ENCODE results near the gene MAP2K1.

MAP2K1 gene

DNA sequence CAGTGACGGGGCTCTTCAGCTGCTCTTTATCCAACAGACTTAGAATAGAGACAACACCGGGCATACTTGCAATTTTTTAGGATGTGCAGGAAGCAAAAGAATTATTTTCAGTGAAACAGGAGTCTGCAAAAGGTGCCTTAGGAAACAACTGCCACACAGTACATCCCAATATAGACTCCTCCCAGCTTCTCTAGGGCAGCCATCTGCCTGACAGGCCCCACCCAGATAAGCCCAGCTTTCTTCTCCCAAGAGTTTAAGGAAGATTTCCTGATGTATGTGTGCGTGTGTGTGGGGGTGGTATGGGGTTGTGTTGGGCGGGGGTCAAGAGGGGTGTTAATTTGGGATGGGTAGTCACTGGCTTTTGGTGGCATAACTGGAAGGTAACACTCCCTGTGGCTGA lies 21.5 kb downstream of the MAP2K1 start:
- 94 to 100% methylated on average over 2 of the region's 4 CpGs for WGBS, 2 experiments (ENCODE audit: insufficient coverage in 2 of 2)
- H3K36me3 ChIP-seq (ENCODE audit: control insufficient read depth, insufficient read depth, low read length) = no peaks in the 10 kb centered on the region
- H3K27ac ChIP-seq (ENCODE audit: low read depth, low read length, severe bottlenecking) = no peak overlapping the region
- H3K4me1 ChIP-seq (ENCODE audit: control insufficient read depth, insufficient read depth, low read length, poor library complexity, severe bottlenecking) = peaks cover 41% of the 10 kb centered on the region
- no peak overlapping the region for H3K4me3 ChIP-seq (ENCODE audit: extremely low read depth, insufficient read depth, low read length, poor library complexity, severe bottlenecking)
- peaks cover 2% of the 10 kb centered on the region for H3K9me3 ChIP-seq (ENCODE audit: control insufficient read depth, low read length)

DNA sequence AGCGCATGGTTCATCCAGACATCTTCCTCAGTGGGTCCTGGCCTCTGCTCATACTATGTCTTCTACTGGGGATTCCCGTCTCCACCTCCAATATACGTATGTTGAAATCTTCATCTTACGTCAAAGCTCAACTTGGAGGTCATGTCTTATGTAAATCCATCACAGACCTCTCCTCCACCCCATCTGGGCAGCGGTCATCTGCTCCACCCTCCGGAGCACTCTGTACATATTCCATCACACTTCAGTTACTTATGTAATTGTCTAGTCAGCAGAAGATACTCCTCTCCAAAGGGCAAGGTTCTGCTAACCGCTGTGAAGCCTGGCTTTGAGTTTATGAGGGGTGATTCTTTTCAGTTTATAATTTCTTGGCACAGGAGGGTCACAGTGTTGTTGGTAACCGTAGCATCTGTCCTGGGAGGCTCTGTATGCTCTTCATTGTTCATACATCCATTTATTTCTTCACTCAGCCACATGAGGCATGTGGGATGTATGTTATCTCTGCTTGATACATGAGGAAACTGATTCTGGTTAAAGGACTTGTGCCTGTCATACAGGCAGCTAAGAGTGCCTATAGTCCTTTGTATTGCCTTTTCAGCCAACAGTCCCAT lies 22.1 kb downstream of the MAP2K1 start:
- WGBS, 2 experiments (ENCODE audit: insufficient coverage in 2 of 2) = 94 to 97% methylated on average over 6 of the region's 8 CpGs
- no peak overlapping the region for H3K4me3 ChIP-seq (ENCODE audit: extremely low read depth, insufficient read depth, low read length, poor library complexity, severe bottlenecking)

DNA sequence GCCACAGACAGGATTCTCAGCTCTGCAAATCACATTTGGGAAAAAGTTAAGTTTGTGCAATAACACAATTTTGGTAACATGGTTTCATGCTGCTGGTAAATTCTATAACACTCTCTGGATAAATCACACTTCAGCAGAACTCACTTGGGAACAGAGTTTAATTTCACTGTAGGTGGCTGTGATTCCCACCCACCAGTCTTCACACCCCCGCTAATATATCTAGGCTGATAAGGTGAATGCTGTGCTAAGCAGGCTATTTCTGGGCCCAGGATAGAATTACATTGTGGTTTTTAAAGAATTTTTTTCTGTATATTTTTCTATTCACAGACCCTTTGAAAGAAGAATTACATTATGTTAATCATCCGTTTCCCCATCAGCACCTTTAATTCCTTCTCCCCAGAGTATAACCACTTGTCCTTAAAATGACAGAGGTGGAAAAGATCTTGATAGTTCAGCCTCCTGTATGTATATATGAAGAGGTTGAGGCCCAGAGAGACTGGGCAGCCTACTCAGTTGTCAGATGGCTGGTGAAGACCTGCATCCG lies 22.9 kb downstream of the MAP2K1 start:
- peaks cover 15% of the 10 kb centered on the region for H3K9me3 ChIP-seq (ENCODE audit: control insufficient read depth, low read length)
- H3K36me3 ChIP-seq (ENCODE audit: control insufficient read depth, insufficient read depth, low read length) = peaks cover 8% of the 10 kb centered on the region
- 67 to 83% methylated on average over 1 of the region's 3 CpGs for WGBS, 2 experiments (ENCODE audit: insufficient coverage in 2 of 2)
- peaks cover 31% of the 10 kb centered on the region for H3K4me1 ChIP-seq (ENCODE audit: control insufficient read depth, insufficient read depth, low read length, poor library complexity, severe bottlenecking)
- no peak overlapping the region for H3K4me3 ChIP-seq (ENCODE audit: extremely low read depth, insufficient read depth, low read length, poor library complexity, severe bottlenecking)
- no peak overlapping the region for H3K27ac ChIP-seq (ENCODE audit: low read depth, low read length, severe bottlenecking)

More for the DNA sequence above, 22.1 kb downstream of the MAP2K1 start:
- H3K36me3 ChIP-seq (ENCODE audit: control insufficient read depth, insufficient read depth, low read length) = peaks cover under 1% of the 10 kb centered on the region
- peaks cover 36% of the 10 kb centered on the region for H3K4me1 ChIP-seq (ENCODE audit: control insufficient read depth, insufficient read depth, low read length, poor library complexity, severe bottlenecking)
- H3K9me3 ChIP-seq (ENCODE audit: control insufficient read depth, low read length) = peaks cover 6% of the 10 kb centered on the region
- H3K27ac ChIP-seq (ENCODE audit: low read depth, low read length, severe bottlenecking) = no peak overlapping the region

DNA sequence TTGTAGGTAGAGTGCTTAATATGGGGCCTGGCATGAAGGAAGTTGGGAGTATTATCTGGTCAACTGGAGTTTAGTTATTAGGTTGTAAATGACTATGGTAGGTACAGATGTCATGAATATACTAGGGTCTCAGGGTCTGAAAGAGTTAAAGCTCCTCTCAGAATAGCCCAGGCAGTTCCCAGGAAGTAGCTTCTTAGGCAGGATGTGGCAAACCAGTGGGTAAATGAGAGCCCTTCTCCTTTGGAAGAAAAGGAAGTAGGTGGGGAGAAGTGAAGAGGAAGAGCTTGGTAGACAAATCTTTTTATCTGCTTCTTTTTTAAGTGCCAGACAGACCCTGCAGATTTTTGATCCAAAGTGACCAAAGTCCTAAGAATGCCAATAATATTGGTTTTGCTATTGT lies 24.5 kb downstream of the MAP2K1 start:
- peaks cover 28% of the 10 kb centered on the region for H3K4me1 ChIP-seq (ENCODE audit: control insufficient read depth, insufficient read depth, low read length, poor library complexity, severe bottlenecking)
- H3K9me3 ChIP-seq (ENCODE audit: control insufficient read depth, low read length) = peaks cover 19% of the 10 kb centered on the region
- no peak overlapping the region for H3K4me3 ChIP-seq (ENCODE audit: extremely low read depth, insufficient read depth, low read length, poor library complexity, severe bottlenecking)
- no peak overlapping the region for H3K27ac ChIP-seq (ENCODE audit: low read depth, low read length, severe bottlenecking)
- peaks cover 8% of the 10 kb centered on the region for H3K36me3 ChIP-seq (ENCODE audit: control insufficient read depth, insufficient read depth, low read length)

DNA sequence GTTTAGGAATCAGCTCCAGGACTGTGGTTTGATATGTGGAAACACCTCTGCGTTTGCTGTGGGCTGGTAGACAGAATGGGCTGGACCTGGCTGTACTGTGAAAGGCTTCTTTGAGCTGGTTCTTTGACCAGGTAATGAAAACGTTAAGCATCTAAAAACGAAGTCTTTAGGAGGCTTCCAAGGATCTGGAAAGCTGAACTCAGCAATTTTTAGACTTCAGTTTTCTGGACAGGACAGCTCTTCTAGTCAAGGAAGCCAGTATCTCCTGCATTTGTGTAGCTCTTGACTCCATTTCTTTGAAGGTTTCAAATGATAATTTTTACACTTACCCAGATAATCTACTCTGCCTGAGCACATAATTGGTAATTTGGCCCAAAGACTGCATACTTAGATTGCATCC lies 25.5 kb downstream of the MAP2K1 start:
- Histone ChIP-seq H3K4me3 (ENCODE audit: extremely low read depth, insufficient read depth, low read length, poor library complexity, severe bottlenecking) (no peak overlapping the region), H3K27ac (ENCODE audit: low read depth, low read length, severe bottlenecking) (no peak overlapping the region), H3K9me3 (ENCODE audit: control insufficient read depth, low read length) (peaks cover 19% of the 10 kb centered on the region), H3K36me3 (ENCODE audit: control insufficient read depth, insufficient read depth, low read length) (peaks cover 8% of the 10 kb centered on the region), H3K4me1 (ENCODE audit: control insufficient read depth, insufficient read depth, low read length, poor library complexity, severe bottlenecking) (peaks cover 28% of the 10 kb centered on the region)
- WGBS, 2 experiments (ENCODE audit: insufficient coverage in 2 of 2) = 89 to 96% methylated on average over 2 to 3 of the region's 3 CpGs

GRCh38 chr15:66413579-66413978 lies 26.9 kb downstream of the MAP2K1 start:
- Histone ChIP-seq H3K27ac (ENCODE audit: low read depth, low read length, severe bottlenecking) (no peak overlapping the region), H3K4me3 (ENCODE audit: extremely low read depth, insufficient read depth, low read length, poor library complexity, severe bottlenecking) (no peak overlapping the region), H3K9me3 (ENCODE audit: control insufficient read depth, low read length) (peaks cover 19% of the 10 kb centered on the region), H3K4me1 (ENCODE audit: control insufficient read depth, insufficient read depth, low read length, poor library complexity, severe bottlenecking) (peaks cover 28% of the 10 kb centered on the region), H3K36me3 (ENCODE audit: control insufficient read depth, insufficient read depth, low read length) (peaks cover 11% of the 10 kb centered on the region)
- 100% methylated on average over 1 of the region's 1 CpG; no CpG with 5 or more reads in 1 of the 2 experiments for WGBS, 2 experiments (ENCODE audit: insufficient coverage in 2 of 2)

DNA sequence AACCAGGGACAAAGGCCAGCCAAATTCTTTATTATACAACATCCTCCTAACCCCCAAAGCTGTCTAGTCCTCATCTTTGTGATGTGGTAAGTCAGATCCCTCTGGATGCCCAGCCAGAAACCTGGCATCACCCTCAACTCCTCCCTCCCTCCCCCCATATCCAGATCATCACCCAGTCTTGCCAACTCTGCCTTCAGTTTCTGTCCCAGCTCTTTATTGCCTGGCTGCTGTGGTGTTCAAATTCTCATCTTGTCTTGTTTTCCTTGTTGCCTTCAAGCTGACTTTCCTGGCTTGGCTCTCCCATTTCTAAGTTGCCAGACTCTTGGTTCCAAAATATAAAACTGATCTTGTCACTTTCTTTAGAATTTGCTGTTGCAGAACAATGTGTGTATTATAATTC lies 28.6 kb downstream of the MAP2K1 start:
- Histone ChIP-seq H3K27ac (ENCODE audit: low read depth, low read length, severe bottlenecking) (no peak overlapping the region), H3K4me1 (ENCODE audit: control insufficient read depth, insufficient read depth, low read length, poor library complexity, severe bottlenecking) (peaks cover 17% of the 10 kb centered on the region), H3K36me3 (ENCODE audit: control insufficient read depth, insufficient read depth, low read length) (peaks cover 11% of the 10 kb centered on the region), H3K9me3 (ENCODE audit: control insufficient read depth, low read length) (peaks cover 19% of the 10 kb centered on the region), H3K4me3 (ENCODE audit: extremely low read depth, insufficient read depth, low read length, poor library complexity, severe bottlenecking) (no peak overlapping the region)

DNA sequence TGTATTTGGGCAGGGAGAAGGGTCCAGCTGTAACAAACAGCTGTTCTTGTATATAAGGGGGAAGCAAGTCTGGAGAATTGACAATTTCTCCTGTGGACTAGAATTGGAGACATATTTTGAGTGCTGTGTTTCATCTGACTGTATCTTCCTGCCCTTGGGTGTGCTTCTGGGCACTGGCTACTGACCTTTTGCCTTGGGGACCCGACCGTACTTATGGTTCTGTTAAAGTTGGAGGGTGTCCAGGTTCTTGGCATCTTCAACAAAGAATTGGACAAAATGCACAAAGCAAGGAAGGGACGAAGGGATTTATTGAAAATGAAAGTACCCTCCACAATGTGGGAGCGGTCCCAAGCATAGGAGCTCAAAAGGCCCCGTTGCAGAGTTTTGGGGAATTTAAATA lies 31.0 kb downstream of the MAP2K1 start:
- Histone ChIP-seq H3K36me3 (ENCODE audit: control insufficient read depth, insufficient read depth, low read length) (peaks cover 12% of the 10 kb centered on the region), H3K27ac (ENCODE audit: low read depth, low read length, severe bottlenecking) (no peak overlapping the region), H3K4me3 (ENCODE audit: extremely low read depth, insufficient read depth, low read length, poor library complexity, severe bottlenecking) (no peak overlapping the region), H3K4me1 (ENCODE audit: control insufficient read depth, insufficient read depth, low read length, poor library complexity, severe bottlenecking) (no peaks in the 10 kb centered on the region), H3K9me3 (ENCODE audit: control insufficient read depth, low read length) (peaks cover 19% of the 10 kb centered on the region)
- WGBS, 2 experiments (ENCODE audit: insufficient coverage in 2 of 2) = 81 to 94% methylated on average over 3 to 5 of the region's 5 CpGs

GRCh38 chr15:66419471-66419870 lies 32.8 kb downstream of the MAP2K1 start:
- no CpG with 5 or more reads among the region's 3 CpGs for WGBS, 2 experiments (ENCODE audit: insufficient coverage in 2 of 2)
- Histone ChIP-seq H3K27ac (ENCODE audit: low read depth, low read length, severe bottlenecking) (no peak overlapping the region), H3K9me3 (ENCODE audit: control insufficient read depth, low read length) (peaks cover 6% of the 10 kb centered on the region), H3K4me3 (ENCODE audit: extremely low read depth, insufficient read depth, low read length, poor library complexity, severe bottlenecking) (no peak overlapping the region), H3K36me3 (ENCODE audit: control insufficient read depth, insufficient read depth, low read length) (peaks cover 7% of the 10 kb centered on the region), H3K4me1 (ENCODE audit: control insufficient read depth, insufficient read depth, low read length, poor library complexity, severe bottlenecking) (no peaks in the 10 kb centered on the region)

DNA sequence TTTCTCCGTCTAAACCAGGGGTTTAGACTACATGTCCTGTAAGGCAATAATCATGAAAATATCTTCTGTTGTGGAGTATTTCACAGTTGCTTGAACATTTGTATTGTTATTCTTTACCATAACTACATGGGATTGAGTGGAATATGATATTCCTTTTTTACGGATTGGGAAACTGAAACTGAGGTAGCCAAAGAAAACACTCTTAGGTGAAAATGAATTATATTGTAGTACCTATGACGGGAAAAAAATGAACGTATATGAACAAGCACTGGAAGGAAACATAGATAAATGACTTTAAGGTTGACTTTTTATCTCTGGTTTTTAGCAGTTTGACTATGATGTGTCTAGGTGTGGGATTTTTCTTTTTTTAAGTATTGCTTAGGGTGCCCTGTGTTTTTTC lies 35.6 kb downstream of the MAP2K1 start:
- Histone ChIP-seq H3K4me3 (ENCODE audit: extremely low read depth, insufficient read depth, low read length, poor library complexity, severe bottlenecking) (no peak overlapping the region), H3K27ac (ENCODE audit: low read depth, low read length, severe bottlenecking) (no peak overlapping the region), H3K9me3 (ENCODE audit: control insufficient read depth, low read length) (no peaks in the 10 kb centered on the region), H3K36me3 (ENCODE audit: control insufficient read depth, insufficient read depth, low read length) (peaks cover 5% of the 10 kb centered on the region), H3K4me1 (ENCODE audit: control insufficient read depth, insufficient read depth, low read length, poor library complexity, severe bottlenecking) (no peaks in the 10 kb centered on the region)
- 98 to 100% methylated on average over 3 of the region's 4 CpGs for WGBS, 2 experiments (ENCODE audit: insufficient coverage in 2 of 2)

DNA sequence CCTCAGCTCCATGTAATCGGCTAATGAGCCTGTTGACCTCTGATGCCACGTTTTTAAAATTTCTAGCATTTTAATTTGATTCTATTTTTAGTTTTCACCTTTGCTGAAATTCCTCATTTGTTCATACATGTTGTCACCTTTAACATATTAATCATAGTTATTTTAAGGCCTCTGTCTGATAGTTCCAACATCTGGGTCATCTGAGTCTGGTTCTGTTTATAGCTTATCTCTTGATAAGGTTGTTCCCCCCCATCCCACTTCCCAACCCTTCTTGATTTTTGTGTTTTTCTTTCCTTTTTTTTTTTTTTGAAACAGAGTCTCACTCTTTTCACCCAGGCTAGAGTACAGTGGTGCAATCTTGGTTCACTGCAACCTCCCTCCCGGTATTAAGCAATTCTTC lies 36.4 kb downstream of the MAP2K1 start:
- Histone ChIP-seq H3K27ac (ENCODE audit: low read depth, low read length, severe bottlenecking) (no peak overlapping the region), H3K4me1 (ENCODE audit: control insufficient read depth, insufficient read depth, low read length, poor library complexity, severe bottlenecking) (no peaks in the 10 kb centered on the region), H3K36me3 (ENCODE audit: control insufficient read depth, insufficient read depth, low read length) (peaks cover 3% of the 10 kb centered on the region), H3K9me3 (ENCODE audit: control insufficient read depth, low read length) (no peaks in the 10 kb centered on the region), H3K4me3 (ENCODE audit: extremely low read depth, insufficient read depth, low read length, poor library complexity, severe bottlenecking) (no peak overlapping the region)
- 87 to 93% methylated on average over 2 of the region's 3 CpGs for WGBS, 2 experiments (ENCODE audit: insufficient coverage in 2 of 2)

Data from mesodermal cell (in vitro differentiated cells).